GM18517 (cell line): Measurements from ENCODE around the gene ZFHX3.

ENCODE experiments used
- ATAC-seq: cut with Tn5 transposase; IDR thresholded peaks from one replicate; pipeline ENCODE4 v1.9.1; 2021; ENCODE audit warnings: mild to moderate bottlenecking, moderate library complexity; ENCODE audit not compliant: unreplicated experiment

The ZFHX3 gene

DNA sequence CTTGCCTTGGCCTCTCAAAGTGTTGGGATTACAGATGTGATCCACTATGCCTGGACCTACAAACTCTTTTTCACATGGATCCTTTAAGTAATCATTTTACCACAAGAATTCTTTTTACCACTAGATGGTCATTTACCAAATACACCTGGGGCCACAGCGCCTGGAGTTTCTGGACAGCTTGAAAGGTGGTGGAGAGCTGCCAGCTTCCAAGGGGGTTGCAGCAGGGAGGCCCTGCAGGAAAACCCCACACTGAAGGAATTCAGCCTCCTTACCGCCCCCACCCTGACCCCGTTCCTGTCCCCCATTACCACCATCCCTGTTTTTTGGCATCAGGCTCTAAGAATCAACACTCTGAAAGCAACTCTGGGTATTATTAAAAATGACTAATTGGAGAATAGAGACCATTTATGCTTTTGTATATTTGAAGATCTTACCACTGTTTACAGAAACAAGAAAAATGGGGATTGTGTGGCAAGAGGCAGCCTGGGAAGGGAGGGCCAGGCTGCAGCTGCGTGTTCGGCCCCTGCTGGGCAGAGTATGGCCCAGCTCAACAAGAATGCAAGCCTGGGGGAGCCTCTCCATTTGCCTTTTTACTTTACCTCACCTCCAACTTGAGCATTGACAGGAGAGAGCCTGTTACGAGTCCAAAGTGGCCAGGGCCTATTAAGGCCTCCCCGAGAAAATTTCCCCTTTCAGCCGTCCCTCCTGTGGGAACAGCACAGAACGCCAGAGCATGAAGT, 209.9 kb downstream of the ZFHX3 start:
- ATAC-seq, result no peak

- ATAC-seq, result no peak
These were observed 210.9 kb downstream of the ZFHX3 start for GRCh38 chr16:72836985-72837384.

GRCh38 chr16:72836181-72836580, 211.7 kb downstream of the ZFHX3 start:
- ATAC-seq, result no peak

DNA sequence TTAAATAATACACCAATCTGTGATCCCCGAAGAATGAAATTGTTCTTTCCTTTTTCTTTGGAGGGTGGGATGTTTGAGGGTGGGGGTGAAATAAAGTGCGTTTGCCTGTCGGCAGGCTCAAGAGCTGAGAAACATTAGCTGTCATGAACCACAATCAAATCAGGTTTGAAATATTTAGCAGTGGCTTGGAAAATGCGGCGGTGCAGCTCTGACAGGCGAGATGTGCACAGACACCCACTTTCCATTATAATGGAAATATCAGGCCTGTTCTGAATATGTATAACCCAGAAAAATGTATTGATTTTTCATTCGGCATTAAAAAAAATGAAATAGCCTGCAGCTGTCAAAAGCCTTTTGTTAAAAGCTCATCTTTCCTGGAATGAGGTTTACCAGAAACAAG, 212.8 kb downstream of the ZFHX3 start:
- ATAC-seq, result no peak

- ATAC-seq, result no peak
These were observed 213.4 kb downstream of the ZFHX3 start for GRCh38 chr16:72834499-72834898.

GRCh38 chr16:72833969-72834368, 214.0 kb downstream of the ZFHX3 start:
- no peak for ATAC-seq

- no peak for ATAC-seq
These were observed 214.4 kb downstream of the ZFHX3 start for GRCh38 chr16:72833482-72833881.

- no peak for ATAC-seq
These were observed 215.2 kb downstream of the ZFHX3 start for GRCh38 chr16:72832621-72833248.

- no peak for ATAC-seq
These were observed 217.8 kb downstream of the ZFHX3 start for GRCh38 chr16:72829846-72830775.

DNA sequence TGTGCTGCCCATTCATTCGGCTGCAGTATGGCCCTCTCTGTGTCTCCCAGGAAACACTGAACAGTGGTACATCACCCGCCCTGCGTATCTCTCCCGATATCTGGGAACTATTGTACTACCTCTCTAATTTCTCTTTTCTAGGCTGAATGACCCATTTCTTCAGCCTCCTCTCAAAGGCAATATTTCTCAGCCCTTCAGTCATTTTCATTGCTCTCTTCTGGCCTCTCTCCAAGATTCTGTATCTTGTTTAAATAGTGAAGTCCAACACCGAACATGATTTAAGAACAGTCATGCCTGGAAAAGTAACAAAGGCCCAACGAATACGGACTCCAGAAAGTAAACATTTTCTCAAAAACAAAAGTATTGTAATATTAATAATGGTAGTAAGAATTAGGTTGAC, 220.1 kb downstream of the ZFHX3 start:
- no peak for ATAC-seq

DNA sequence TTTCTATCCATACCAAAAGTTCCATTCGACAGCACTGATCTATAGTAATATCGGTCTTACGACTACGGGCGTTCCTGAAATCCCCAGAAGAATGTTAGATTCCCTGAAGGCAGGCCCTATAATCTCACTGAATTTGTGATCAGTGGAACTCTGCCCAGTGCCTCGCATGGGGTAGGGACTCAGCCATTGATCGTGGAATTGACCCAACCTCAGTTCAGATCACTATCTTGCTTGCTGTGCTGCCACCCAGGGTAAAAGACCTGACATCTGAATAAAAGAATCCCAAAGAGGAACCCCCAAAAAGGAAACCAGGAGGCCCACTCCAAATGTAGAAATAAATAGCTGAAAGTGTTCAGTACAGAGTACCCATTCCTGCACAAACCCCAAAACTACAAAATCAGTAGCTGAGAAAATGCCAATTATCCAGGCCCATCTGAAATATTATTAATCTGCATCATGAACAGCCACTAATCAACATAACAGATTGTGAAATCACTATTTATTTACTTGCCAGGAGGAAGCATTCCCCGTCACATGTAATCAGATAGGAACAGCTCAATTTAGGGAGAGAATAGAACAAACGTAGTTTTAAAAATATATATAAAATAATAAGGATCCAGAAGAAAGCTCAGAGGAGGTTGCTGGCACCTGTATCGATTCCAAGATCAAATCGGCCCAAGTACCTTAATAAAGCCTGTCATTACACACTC, 221.9 kb downstream of the ZFHX3 start:
- ATAC-seq, result no peak

DNA sequence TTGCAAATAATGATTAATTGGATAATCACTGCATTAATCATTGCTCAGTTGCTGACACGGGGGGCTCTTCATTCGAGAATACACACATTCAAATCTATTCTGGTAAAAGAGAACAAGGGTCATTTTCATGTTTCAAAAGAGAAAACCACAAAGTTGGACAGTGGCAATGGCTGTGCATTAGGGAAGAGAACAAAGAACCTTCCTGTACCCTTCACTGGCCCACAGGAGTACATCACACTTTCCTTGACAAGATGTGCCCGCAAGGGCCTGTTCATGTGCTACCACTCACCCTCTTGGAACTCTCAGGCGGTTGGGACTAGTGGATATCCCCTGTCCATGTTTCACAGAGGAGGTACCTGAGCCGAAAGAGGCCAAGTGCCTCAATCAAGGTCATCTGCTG, 223.2 kb downstream of the ZFHX3 start:
- ATAC-seq, result no peak

DNA sequence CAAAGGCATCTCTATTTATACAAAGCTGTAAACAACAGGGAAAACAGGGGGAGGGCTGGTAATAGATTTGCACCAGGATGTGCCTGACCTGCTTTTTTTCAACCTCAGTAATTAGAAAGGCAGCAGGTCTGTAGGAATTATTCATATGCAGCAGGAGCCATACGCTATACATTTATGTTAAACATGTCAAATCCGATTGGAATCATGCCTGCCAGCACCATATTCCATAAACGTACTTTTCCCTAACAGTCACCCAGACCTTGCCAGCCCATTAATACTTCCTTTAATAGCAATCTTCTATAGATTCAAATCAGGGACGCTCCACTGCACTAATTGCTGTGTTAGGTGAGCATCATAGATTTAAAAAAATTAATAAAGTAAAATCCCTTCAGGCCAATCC, 223.9 kb downstream of the ZFHX3 start:
- no peak for ATAC-seq

GRCh38 chr16:72821185-72821950, 226.6 kb downstream of the ZFHX3 start:
- no peak for ATAC-seq

DNA sequence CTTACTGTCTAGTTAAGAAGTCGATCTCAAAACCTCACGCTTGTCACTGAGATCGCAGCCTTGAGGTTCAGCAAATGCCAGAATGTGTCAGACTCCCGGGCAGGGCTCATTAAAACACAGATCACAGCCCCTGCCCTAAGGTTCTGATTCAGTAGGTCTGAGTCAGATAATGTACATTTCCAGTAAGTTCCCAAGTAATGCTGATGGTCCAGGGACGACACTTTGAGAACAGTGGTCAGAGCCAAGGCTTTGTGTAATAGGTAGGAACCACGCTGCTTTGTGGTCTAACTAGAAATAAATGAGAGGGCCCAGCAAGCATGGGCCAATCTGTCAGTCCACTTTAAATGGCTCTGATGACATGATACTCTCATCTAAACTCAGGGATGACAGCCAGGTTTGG, 228.6 kb downstream of the ZFHX3 start:
- ATAC-seq, result no peak

DNA sequence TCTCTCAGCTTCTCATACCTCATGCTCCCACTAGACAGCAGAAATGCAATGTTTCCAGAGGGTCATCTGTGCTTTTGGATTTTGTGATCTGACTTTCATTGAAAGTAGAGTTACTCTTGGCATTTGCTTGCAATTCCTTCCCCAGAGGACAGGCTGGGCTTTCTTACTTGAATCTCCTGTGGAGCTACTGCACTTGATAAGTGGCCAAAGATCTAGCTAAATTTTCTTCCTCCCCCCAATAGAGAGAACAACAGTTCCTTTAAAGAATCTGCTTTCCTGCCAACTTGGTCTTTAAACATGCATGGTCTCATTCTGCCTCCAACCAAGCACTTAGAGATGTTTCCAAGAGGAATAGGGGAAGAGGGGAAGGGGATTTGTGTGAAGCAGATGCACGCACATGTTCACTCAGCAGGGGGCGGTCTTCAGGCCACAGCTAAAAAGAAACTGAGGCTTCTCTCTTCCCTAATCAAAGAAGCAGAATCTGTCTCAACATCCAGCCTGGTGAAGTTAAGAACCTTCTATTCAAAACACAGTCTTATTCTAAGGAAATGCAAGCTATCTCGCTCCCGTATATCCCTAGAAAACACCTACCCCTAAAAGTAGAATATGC, 229.6 kb downstream of the ZFHX3 start:
- ATAC-seq, result no peak

GRCh38 chr16:72815348-72816318, 232.3 kb downstream of the ZFHX3 start:
- peak; percentile 76 for ATAC-seq

GRCh38 chr16:72814226-72814625, 233.7 kb downstream of the ZFHX3 start:
- no peak for ATAC-seq

GRCh38 chr16:72812672-72813071, 235.3 kb downstream of the ZFHX3 start:
- no peak for ATAC-seq
